ENCODE measurements around the gene NTN5. TPM values are rescaled to one million over a fixed set of nuclear protein-coding genes. Genes with fewer than 3 reads are reported as not detected.

NTN5 gene
- total RNA-seq, 2 experiments from 2014 or later, result 0.16 to 0.53 TPM

GRCh38 chr19:48613852-48614435 lies 58.9 kb downstream of the NTN5 start:
- H3K4me1 ChIP-seq (ENCODE audit: insufficient read depth, low read length, poor library complexity, severe bottlenecking), result peaks cover 40% of the 10 kb centered on the region
- peaks cover 31% of the 10 kb centered on the region for H3K79me2 ChIP-seq (ENCODE audit: insufficient read depth, low read depth, low read length)
- H3K9me3 ChIP-seq (ENCODE audit: low read length), result no peaks in the 10 kb centered on the region
- DNase-seq (ENCODE audit: low spot score), result no peak
- no peak overlapping the region for H3K27ac ChIP-seq (ENCODE audit: low read depth, low read length, poor library complexity, severe bottlenecking)
- no peak for TF ChIP-seq CTCF (conservative IDR thresholded peaks at IDR 0.05; ENCODE audit: low read length)
- TF ChIP-seq EZH2phosphoT487 (IDR thresholded peaks at IDR 0.05; ENCODE audit: borderline replicate concordance, low read depth, low read length), result no peak
- BruUV-seq (replicated peaks), result no TSS peak
- no peaks in the 10 kb centered on the region for H3K9me2 ChIP-seq (ENCODE audit: insufficient read depth, low read length)
- intact Hi-C loops (cut with micrococcal nuclease; ENCODE audit: unreplicated experiment), result no loop called here
- peaks cover 84% of the 10 kb centered on the region for H3K36me3 ChIP-seq (ENCODE audit: insufficient read depth, low read length)
- H3K4me2 ChIP-seq (ENCODE audit: low read length), result no peak overlapping the region
- ChIA-PET CTCF (ENCODE audit: unreplicated experiment) (no interaction called here), POLR2A (no interaction called here)
- peaks cover 27% of the 10 kb centered on the region for H4K20me1 ChIP-seq (ENCODE audit: insufficient read depth, low read length)
- no peak overlapping the region for H3K4me3 ChIP-seq (ENCODE audit: low read depth, low read length, poor library complexity, severe bottlenecking)
- no peak overlapping the region for H2AFZ ChIP-seq (ENCODE audit: low read length)

DNA sequence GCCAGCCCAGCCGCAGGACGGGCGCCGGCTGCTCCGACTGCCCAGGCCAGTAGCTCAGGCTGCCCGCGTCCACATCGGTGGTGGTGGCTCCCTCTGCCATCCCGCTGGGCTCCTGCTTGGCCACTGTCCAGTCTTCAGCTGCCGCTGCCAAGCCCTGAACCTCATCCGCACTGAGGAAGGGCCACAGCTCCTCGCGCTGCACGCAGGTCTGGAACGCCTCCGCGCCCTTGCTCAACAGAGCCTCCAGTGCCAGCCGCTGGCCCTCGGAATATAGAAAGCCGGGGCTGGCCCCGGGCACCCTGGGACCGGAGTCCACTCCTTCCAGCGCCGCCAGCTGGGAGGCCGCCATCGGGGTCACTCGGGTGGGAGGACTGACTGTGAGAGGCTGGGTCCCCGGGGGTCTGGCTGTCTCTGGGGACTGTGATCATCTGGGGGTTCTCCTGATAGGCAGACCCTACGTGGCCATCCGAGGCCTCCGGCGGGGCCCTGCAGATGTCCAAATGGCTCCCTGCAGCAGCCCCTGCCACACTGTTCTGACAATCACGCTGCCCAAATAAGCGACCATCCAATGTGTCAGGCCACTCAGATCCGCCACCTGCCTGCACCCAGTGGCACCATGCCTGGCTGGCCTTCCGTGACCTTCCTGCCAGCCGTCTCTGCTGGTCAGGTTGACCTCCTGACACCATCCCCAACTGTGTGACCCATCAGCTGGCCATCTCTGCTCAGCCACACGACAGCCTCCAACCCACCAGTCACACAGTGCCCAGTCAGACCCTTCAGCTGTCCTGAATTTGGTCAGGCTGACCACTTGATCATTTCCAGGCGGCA lies 59.6 kb downstream of the NTN5 start:
- no peaks in the 10 kb centered on the region for H3K9me3 ChIP-seq (ENCODE audit: low read length)
- peaks cover 42% of the 10 kb centered on the region for H3K4me1 ChIP-seq (ENCODE audit: insufficient read depth, low read length, poor library complexity, severe bottlenecking)
- ChIA-PET POLR2A (no interaction called here), CTCF (ENCODE audit: unreplicated experiment) (no interaction called here)
- H3K79me2 ChIP-seq (ENCODE audit: insufficient read depth, low read depth, low read length), result peaks cover 24% of the 10 kb centered on the region
- H3K4me3 ChIP-seq (ENCODE audit: low read depth, low read length, poor library complexity, severe bottlenecking), result no peak overlapping the region
- H3K27ac ChIP-seq (ENCODE audit: low read depth, low read length, poor library complexity, severe bottlenecking), result no peak overlapping the region
- no peak for TF ChIP-seq CTCF (conservative IDR thresholded peaks at IDR 0.05; ENCODE audit: low read length)
- no peak for TF ChIP-seq EZH2phosphoT487 (IDR thresholded peaks at IDR 0.05; ENCODE audit: borderline replicate concordance, low read depth, low read length)
- no peak for DNase-seq (ENCODE audit: low spot score)
- H4K20me1 ChIP-seq (ENCODE audit: insufficient read depth, low read length), result peaks cover 23% of the 10 kb centered on the region
- peaks cover 78% of the 10 kb centered on the region for H3K36me3 ChIP-seq (ENCODE audit: insufficient read depth, low read length)
- intact Hi-C loops (cut with micrococcal nuclease; ENCODE audit: unreplicated experiment), result no loop called here
- BruUV-seq (replicated peaks), result no TSS peak
- no peak overlapping the region for H3K4me2 ChIP-seq (ENCODE audit: low read length)
- H2AFZ ChIP-seq (ENCODE audit: low read length), result no peak overlapping the region
- no peaks in the 10 kb centered on the region for H3K9me2 ChIP-seq (ENCODE audit: insufficient read depth, low read length)

DNA sequence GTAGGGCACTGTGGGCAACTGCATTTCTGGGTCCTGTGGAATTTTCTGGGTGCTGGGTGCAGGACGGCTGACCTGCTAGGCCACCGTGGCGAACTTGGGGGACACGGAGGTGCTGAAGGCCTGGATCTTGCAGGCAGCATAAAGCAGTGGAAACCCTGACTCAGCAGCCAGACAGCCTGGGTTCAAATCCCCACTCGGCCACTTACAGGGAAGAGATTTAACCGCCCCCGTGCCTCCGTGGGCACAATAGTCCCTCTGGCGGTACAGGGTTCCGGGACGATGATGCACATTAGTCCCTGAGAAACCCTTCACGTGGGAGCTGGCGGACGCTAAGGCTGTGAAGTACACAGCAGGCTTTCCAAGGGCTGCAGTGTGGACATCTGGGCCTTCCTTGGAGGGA lies 60.9 kb downstream of the NTN5 start:
- H4K20me1 ChIP-seq (ENCODE audit: insufficient read depth, low read length), result peaks cover 9% of the 10 kb centered on the region; the same call in 1 of the 2 replicates
- H3K36me3 ChIP-seq (ENCODE audit: insufficient read depth, low read length), result peaks cover 74% of the 10 kb centered on the region
- TF ChIP-seq EZH2phosphoT487 (IDR thresholded peaks at IDR 0.05; ENCODE audit: borderline replicate concordance, low read depth, low read length) (no peak), CTCF (conservative IDR thresholded peaks at IDR 0.05; ENCODE audit: low read length) (no peak)
- ChIA-PET CTCF (ENCODE audit: unreplicated experiment) (no interaction called here), POLR2A (no interaction called here)
- H3K79me2 ChIP-seq (ENCODE audit: insufficient read depth, low read depth, low read length), result peaks cover 10% of the 10 kb centered on the region
- H3K4me1 ChIP-seq (ENCODE audit: insufficient read depth, low read length, poor library complexity, severe bottlenecking), result peaks cover 31% of the 10 kb centered on the region
- H3K9me2 ChIP-seq (ENCODE audit: insufficient read depth, low read length), result no peaks in the 10 kb centered on the region
- H2AFZ ChIP-seq (ENCODE audit: low read length), result no peak overlapping the region
- no peak overlapping the region for H3K27ac ChIP-seq (ENCODE audit: low read depth, low read length, poor library complexity, severe bottlenecking)
- DNase-seq (ENCODE audit: low spot score), result no peak
- BruUV-seq (replicated peaks), result no TSS peak
- no peaks in the 10 kb centered on the region for H3K9me3 ChIP-seq (ENCODE audit: low read length)
- intact Hi-C loops (cut with micrococcal nuclease; ENCODE audit: unreplicated experiment), result no loop called here
- H3K4me3 ChIP-seq (ENCODE audit: low read depth, low read length, poor library complexity, severe bottlenecking), result no peak overlapping the region
- no peak overlapping the region for H3K4me2 ChIP-seq (ENCODE audit: low read length)
